ENCODE measurements around the gene SLC12A5.

Gene SLC12A5

DNA sequence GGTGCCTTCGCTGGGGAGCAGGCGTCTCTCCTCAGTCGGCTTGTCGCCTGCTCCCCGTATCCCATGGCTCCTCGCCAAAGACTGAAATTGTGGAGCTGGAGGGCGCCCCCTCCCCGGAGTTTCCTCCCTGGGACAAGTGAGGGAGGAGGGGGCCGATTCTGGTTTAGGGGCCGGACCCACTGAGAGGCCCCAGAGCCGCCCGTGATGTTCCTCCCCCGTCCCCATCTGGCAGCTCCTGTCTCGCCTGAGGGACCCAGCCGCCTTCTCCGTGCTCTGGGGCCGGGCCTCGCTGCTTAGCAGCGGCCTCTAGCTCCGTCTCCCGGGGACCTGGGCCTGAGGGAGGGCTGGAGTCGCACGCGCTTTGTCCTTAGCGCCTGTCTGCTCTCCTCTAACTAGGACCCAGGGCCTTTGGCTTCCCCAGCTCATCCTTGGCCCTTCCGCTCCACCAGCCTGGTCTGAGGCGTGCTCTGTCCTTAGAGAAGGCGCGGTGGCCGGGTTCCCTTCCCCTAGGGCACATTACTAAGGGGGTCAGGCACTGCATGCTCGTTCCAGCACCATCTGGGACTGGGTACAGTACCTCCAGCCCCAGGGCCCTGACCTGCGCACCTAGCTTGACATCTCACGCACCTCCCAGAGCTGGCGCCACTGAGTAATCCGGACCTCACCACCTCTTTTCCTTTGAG, 29.7 kb downstream of the SLC12A5 start:
- no peak overlapping the region for H3K27ac ChIP-seq
- ChIA-PET POLR2A (ENCODE audit: low non-redundant PET) (interaction anchor here (1.0 kb wide), 1 partner anchor 16 kb away, joined by 3 read pairs; no protein-coding TSS in a partner anchor), CTCF (interaction anchor here (0.6 to 3.0 kb wide), 17 partner anchors 9 to 699 kb away, joined by 3 to 15 read pairs (median 4); no protein-coding TSS in a partner anchor)
- no peak for DNase-seq (ENCODE audit: low spot score)
- TF ChIP-seq, protein P1, sequence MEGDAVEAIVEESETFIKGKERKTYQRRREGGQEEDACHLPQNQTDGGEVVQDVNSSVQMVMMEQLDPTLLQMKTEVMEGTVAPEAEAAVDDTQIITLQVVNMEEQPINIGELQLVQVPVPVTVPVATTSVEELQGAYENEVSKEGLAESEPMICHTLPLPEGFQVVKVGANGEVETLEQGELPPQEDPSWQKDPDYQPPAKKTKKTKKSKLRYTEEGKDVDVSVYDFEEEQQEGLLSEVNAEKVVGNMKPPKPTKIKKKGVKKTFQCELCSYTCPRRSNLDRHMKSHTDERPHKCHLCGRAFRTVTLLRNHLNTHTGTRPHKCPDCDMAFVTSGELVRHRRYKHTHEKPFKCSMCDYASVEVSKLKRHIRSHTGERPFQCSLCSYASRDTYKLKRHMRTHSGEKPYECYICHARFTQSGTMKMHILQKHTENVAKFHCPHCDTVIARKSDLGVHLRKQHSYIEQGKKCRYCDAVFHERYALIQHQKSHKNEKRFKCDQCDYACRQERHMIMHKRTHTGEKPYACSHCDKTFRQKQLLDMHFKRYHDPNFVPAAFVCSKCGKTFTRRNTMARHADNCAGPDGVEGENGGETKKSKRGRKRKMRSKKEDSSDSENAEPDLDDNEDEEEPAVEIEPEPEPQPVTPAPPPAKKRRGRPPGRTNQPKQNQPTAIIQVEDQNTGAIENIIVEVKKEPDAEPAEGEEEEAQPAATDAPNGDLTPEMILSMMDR (conservative IDR thresholded peaks at IDR 0.05; ENCODE audit: low read depth): no peak

DNA sequence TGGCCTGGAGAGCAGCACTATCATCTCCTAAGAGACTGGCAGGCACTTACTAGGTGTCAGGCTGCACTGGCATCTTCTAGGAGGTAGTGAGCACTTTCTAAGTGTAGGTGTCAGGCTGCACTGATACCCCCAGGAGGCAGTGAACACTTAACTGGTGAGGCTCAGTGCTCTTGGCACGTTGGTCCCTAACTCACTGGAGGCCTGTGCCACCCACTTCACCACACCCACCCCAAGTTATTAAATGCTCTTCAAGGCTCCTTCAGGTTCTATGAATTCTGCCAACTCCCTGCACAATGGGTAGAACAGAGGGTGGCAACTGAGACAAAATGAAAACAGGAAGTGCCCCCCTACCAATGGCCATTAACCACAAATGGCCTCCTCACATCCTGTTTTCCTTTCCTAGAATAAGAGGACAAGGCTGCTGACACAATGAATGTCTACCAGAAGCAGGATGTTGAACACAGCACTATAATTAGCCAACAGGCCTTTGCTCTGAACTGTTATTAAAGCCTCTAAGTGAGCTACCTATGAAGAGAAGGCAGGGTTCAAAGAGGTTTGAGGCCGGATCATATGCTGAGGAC, 31.4 kb downstream of the SLC12A5 start:
- no peak overlapping the region for H3K27ac ChIP-seq
- TF ChIP-seq, protein P1 (conservative IDR thresholded peaks at IDR 0.05; ENCODE audit: low read depth): no peak
- DNase-seq (ENCODE audit: low spot score): no peak
- ChIA-PET CTCF (interaction anchor here (0.7 to 2.6 kb wide), 2 partner anchors 46 to 74 kb away, joined by 3 to 10 read pairs; no protein-coding TSS in a partner anchor), POLR2A (ENCODE audit: low non-redundant PET) (no interaction called here)

DNA sequence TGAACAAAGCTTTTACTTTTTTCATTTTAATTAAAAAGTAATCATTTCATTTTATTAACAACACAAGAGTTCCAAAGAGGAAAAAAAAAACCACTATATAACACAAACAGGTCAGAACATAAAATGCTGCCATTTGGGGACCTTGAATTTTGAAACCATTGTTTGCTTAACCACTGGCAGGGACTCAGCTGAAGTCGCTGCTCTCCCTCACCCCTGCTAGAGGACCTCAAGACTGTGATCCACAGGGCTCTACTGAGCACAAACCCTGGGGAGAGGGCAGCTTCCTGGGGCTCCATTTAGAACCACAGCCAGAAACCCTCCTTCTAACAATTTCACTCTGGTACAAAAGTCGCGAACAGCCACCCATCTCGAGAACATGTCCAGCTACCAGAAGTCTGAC, 32.0 kb downstream of the SLC12A5 start:
- POLR2A ChIA-PET (ENCODE audit: low non-redundant PET): no interaction called here
- TF ChIP-seq, protein P1 (conservative IDR thresholded peaks at IDR 0.05; ENCODE audit: low read depth): no peak
- CTCF ChIA-PET: interaction anchor here (0.5 to 2.6 kb wide), 6 partner anchors 31 to 1065 kb away, joined by 3 to 10 read pairs (median 4); partner anchors contain the start of gene SLC12A5
- no peak for DNase-seq (ENCODE audit: low spot score)
- no peak overlapping the region for H3K27ac ChIP-seq

DNA sequence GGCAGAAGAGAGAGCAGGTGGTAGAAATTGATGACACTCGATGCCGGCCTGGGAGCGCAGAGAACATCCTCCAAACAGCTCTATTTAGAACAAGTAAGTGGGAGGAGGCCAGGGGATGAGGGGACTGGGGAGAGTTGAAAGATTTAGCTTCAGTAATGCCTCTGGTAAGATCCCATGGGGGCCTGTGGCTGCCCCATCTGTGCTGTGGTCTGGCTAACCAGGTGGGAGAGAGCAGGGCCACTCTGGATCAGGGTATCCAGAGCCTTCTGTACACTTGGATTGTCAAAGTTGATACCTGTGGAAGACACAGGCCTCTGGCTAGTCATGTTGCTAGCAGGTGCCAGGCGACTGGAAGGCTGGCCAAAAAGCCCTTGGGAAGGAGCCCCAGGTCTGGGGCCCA, 33.1 kb downstream of the SLC12A5 start:
- TF ChIP-seq, protein P1 (conservative IDR thresholded peaks at IDR 0.05; ENCODE audit: low read depth): no peak
- POLR2A ChIA-PET (ENCODE audit: low non-redundant PET): no interaction called here
- CTCF ChIA-PET: interaction anchor here (0.5 to 2.6 kb wide), 3 partner anchors 39 to 196 kb away, joined by 3 to 10 read pairs (median 5); no protein-coding TSS in a partner anchor
- no peak for DNase-seq (ENCODE audit: low spot score)
- no peak overlapping the region for H3K27ac ChIP-seq

DNA sequence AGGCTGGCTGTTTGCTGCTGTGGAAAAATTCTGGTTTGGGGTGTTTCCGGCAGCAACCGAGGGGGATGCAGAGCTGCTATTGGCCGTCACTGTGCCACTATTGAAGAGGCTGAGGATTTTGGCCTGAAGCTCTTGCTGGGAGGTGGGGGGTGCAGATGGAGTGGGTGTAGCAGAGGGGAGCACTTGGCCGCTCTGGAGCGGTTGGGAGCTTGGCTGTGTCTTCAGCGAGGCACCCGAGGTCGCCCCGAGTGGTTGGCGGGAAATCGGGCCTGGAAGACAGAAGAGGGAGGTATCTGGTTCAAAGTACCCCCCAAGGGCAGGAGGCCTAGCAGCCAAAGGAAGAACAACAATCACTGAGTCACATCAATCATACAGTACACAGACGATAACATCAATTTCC, 33.6 kb downstream of the SLC12A5 start:
- DNase-seq (ENCODE audit: low spot score): no peak
- ChIA-PET CTCF (interaction anchor here (0.7 to 2.6 kb wide), 2 partner anchors 39 to 49 kb away, joined by 5 to 10 read pairs; no protein-coding TSS in a partner anchor), POLR2A (ENCODE audit: low non-redundant PET) (no interaction called here)
- no peak overlapping the region for H3K27ac ChIP-seq
- TF ChIP-seq, protein P1 (conservative IDR thresholded peaks at IDR 0.05; ENCODE audit: low read depth): no peak

DNA sequence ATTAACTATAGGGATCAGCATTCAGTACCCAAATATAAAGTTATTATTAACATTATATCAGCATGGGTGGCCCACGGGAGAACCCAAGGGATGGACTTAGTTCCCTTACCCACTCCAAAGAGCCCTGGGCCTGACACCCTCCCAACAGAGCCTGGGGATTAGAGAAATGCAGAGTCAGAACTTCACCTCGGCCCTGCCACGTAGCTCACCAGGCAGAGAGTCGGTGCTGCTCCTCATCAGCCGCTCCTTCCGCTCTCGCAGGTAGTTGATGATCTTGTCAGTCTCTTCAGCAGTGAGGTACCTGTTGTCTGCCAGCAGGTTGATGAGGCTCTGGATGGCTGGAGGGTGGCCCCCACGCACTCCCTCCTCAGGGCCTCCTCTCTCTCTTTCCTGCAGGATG, 34.1 kb downstream of the SLC12A5 start:
- DNase-seq (ENCODE audit: low spot score): no peak
- ChIA-PET CTCF (interaction anchor here (0.7 kb wide), 1 partner anchor 40 kb away, joined by 5 read pairs; no protein-coding TSS in a partner anchor), POLR2A (ENCODE audit: low non-redundant PET) (no interaction called here)
- H3K27ac ChIP-seq: no peak overlapping the region
- TF ChIP-seq, protein P1 (conservative IDR thresholded peaks at IDR 0.05; ENCODE audit: low read depth): no peak

Data from RWPE1 (cell line).